ENCODE data around the gene DSC2.

GRCh38 chr18:31064130-31064529 lies 38.1 kb downstream of the DSC2 start:
- TF ChIP-seq, protein P1, sequence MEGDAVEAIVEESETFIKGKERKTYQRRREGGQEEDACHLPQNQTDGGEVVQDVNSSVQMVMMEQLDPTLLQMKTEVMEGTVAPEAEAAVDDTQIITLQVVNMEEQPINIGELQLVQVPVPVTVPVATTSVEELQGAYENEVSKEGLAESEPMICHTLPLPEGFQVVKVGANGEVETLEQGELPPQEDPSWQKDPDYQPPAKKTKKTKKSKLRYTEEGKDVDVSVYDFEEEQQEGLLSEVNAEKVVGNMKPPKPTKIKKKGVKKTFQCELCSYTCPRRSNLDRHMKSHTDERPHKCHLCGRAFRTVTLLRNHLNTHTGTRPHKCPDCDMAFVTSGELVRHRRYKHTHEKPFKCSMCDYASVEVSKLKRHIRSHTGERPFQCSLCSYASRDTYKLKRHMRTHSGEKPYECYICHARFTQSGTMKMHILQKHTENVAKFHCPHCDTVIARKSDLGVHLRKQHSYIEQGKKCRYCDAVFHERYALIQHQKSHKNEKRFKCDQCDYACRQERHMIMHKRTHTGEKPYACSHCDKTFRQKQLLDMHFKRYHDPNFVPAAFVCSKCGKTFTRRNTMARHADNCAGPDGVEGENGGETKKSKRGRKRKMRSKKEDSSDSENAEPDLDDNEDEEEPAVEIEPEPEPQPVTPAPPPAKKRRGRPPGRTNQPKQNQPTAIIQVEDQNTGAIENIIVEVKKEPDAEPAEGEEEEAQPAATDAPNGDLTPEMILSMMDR (IDR thresholded peaks at IDR 0.05; ENCODE audit: extremely low read depth in 1 of 2, insufficient read depth in 1 of 2, low read depth in 1 of 2, low read length in 2 of 2): no peak
- no peak for TF ChIP-seq POLR2A (IDR thresholded peaks at IDR 0.05; ENCODE audit: low read depth, low read length)
- TF ChIP-seq, protein P2, sequence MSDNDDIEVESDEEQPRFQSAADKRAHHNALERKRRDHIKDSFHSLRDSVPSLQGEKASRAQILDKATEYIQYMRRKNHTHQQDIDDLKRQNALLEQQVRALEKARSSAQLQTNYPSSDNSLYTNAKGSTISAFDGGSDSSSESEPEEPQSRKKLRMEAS (IDR thresholded peaks at IDR 0.05; ENCODE audit: insufficient read depth, insufficient read length): no peak
- no peak for TF ChIP-seq EZH2 (IDR thresholded peaks at IDR 0.05; ENCODE audit: borderline replicate concordance, low read depth, low read length, severe bottlenecking)
- TF ChIP-seq JUN (IDR thresholded peaks at IDR 0.05; ENCODE audit: borderline replicate concordance, insufficient read depth, insufficient read length, low read depth): no peak
- TF ChIP-seq POLR2AphosphoS5 (IDR thresholded peaks at IDR 0.05; ENCODE audit: insufficient read depth, low read depth, low read length): no peak
- no peak for TF ChIP-seq FOS (IDR thresholded peaks at IDR 0.05; ENCODE audit: borderline replicate concordance, insufficient read depth, low read length)
- TF ChIP-seq GATA2 (IDR thresholded peaks at IDR 0.05; ENCODE audit: insufficient read depth, insufficient read length, low read depth, low read length): no peak
- TF ChIP-seq MYC (IDR thresholded peaks at IDR 0.05; ENCODE audit: low read depth, low read length): no peak
